GM18519 (cell line): ENCODE measurements around the gene EMX2.
"Not testable (repeated sequence)": the region's sequence is repeated elsewhere in the genome, so short reads cannot be mapped to it uniquely, and the experiment has no call there.

Experiments
- ATAC-seq: cut with Tn5 transposase; IDR thresholded peaks from one replicate; pipeline ENCODE4 v1.9.1; 2021; ENCODE audit warnings: mild to moderate bottlenecking, moderate library complexity; ENCODE audit not compliant: unreplicated experiment, low FRiP score

EMX2 gene

GRCh38 chr10:117554241-117554814 lies 11.8 kb downstream of the EMX2 start:
- ATAC-seq: no peak

- no peak for ATAC-seq
Observed at GRCh38 chr10:117555017-117555416, 12.5 kb downstream of the EMX2 start.

- ATAC-seq: no peak
Observed at GRCh38 chr10:117555863-117556262, 13.3 kb downstream of the EMX2 start.

- no peak for ATAC-seq
Observed at GRCh38 chr10:117556356-117556755, 13.8 kb downstream of the EMX2 start.

GRCh38 chr10:117559712-117560111 lies 17.2 kb downstream of the EMX2 start:
- ATAC-seq: no peak

- no peak for ATAC-seq
Observed at GRCh38 chr10:117560942-117561341, 18.4 kb downstream of the EMX2 start.

GRCh38 chr10:117562220-117562619 lies 19.7 kb downstream of the EMX2 start:
- no peak for ATAC-seq

- no peak for ATAC-seq
Observed at GRCh38 chr10:117562896-117563737, 20.6 kb downstream of the EMX2 start.

- ATAC-seq: no peak
Observed at GRCh38 chr10:117563780-117564179, 21.2 kb downstream of the EMX2 start.

GRCh38 chr10:117565068-117565467 lies 22.5 kb downstream of the EMX2 start:
- ATAC-seq: no peak

GRCh38 chr10:117568334-117568733 lies 25.8 kb downstream of the EMX2 start:
- no peak for ATAC-seq

GRCh38 chr10:117569610-117570390 lies 27.3 kb downstream of the EMX2 start:
- ATAC-seq: no peak

GRCh38 chr10:117570880-117571279 lies 28.3 kb downstream of the EMX2 start:
- no peak for ATAC-seq

GRCh38 chr10:117574498-117575146 lies 32.1 kb downstream of the EMX2 start:
- no peak for ATAC-seq

GRCh38 chr10:117578490-117578889 lies 35.9 kb downstream of the EMX2 start:
- no peak for ATAC-seq

GRCh38 chr10:117578999-117579590 lies 36.5 kb downstream of the EMX2 start:
- ATAC-seq: no peak

GRCh38 chr10:117581961-117582360 lies 39.4 kb downstream of the EMX2 start:
- ATAC-seq: no peak

GRCh38 chr10:117584831-117585230 lies 42.3 kb downstream of the EMX2 start:
- ATAC-seq: not testable (repeated sequence)

- no peak for ATAC-seq
Observed at GRCh38 chr10:117587036-117587435, 44.5 kb downstream of the EMX2 start.

GRCh38 chr10:117590101-117590875 lies 47.7 kb downstream of the EMX2 start:
- ATAC-seq: no peak
